ENCODE measurements around the gene ANKRD53.

ANKRD53 gene

DNA sequence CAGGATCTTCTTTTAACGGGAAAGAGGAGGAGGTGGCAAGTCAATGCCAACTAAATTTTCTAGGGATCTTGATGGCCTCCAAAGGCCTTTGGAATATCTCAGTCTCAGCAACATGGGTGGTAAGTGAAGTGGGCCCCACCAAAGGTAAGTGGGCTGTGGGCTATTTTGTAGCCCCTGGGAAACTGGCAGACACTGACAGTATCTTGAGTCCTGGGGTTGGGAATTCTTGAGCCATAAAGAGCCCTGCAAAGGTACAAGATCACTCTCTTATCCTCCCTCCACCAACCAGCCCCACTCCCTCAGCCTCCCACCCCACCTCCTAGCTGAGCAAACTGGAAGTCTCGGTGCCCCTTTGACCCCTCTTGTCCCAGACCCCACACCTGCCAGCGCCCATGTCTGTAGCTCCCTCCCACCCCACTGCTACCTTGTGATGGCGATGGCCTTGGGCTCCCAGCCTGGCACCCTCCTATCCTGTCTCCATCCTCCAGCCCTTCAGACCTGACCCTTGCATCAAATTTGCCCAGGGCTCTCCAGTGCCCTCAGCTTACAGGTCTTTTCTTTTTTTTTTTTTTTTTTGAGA is 34.2 kb upstream of the ANKRD53 start:
- DNase-seq: no peak

DNA sequence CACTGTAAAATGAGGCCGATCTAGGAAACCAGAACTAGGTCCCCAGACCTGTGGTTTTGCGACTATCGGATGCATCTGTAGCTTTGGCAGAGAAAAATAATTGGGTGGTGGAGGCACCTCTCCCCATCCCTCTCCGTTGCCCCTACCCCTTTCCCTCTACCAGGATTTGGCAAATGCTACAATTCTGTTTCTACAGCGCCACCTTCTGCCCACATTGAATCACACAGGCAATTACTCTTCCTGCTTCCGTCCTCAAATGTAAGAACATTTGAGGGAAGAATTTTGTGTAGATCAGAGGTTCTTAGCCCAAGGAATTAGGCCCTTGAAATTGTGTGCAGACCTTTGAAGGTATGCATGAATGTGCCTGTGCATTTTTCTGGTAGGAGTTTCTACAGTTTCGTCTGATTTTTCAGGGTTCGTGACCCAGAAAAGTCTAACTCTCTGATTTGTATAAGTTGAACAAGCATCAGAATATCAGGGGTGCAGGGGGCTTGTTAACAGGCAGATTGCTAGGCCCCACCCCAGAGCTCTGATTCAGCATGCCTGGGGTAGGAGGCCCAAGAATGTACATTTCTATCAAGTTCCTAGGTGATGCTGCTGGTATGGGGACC is 31.5 kb upstream of the ANKRD53 start:
- peak; percentile 23 for DNase-seq

DNA sequence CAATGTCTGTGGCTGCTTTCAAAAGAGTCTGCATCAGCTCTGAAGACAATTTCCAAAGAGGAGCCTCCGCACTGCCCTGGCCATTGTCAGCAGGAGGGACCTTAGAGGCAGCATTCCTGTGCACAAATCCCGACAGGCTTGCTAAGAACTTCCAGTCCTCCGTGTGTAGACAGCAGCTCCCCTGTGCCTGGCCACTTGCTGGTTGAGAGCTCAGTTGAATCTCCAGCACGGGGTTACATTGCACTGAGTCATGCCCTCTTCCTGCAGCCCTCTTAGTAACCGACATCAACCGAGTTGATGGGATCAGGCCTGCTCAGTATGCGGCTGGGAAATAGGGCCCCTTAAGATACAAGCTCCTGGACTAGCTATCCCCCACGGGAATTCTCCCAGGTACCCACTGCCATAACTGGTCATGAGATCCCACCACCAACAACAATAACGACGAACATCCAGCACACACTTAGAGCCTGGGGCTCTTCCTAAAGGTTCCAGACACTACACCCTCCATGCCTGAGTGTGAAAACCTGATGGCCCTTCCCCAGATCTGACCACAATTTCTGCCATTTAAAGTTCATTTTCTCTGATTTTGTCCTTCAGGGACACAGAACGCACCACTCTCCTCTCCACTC is 30.8 kb upstream of the ANKRD53 start:
- DNase-seq: no peak

DNA sequence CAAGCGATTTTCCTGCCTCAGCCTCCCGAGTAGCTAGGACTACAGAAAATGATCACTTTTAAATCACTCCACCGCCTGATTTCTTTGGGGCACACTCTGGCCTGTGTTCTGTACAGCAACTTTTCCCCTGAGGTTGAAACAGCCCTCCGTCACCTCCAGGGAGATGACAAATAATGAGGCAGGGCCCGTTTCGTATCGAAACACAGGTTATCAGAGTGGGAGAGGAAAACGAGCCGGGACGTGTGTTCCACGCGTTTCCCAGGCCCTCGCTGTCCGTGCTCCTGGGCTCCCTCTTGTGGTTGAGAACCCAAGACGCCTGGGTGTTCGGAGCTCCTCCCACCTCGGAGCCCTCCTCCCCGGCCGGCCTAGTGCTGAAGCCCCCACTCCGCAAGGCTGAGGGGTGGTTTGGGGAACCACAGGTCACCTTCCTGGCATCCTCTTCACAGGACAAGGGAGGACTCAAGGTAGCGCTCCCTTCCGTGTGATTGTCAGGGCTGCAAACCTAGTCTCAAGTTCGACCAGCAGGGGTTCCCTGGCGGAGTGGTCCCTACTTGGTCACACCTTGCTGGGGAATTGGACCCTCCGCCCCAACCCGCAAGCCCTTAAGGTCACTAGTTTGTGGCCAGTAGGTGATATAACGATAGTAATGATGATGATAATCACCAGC is 30.0 kb upstream of the ANKRD53 start:
- peak; percentile 3 for DNase-seq

DNA sequence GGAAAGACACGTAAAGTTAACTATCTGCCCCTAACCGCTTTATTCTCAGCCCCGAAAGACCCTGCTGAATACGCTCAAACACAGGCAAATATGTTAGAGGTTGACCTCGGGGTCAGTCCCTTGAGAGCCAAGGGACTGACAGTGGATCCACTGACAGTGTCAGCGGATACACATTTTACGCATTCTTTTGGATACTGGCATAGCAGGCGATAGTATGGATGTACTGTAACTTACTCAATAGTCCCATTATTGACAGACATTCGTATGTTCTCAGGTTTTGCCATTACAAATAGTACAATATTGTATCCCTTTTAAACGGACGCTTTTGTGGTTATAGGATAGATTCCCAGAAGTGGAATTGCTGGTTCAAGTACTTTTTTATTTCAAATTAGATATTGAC is 29.3 kb upstream of the ANKRD53 start:
- DNase-seq: no peak

DNA sequence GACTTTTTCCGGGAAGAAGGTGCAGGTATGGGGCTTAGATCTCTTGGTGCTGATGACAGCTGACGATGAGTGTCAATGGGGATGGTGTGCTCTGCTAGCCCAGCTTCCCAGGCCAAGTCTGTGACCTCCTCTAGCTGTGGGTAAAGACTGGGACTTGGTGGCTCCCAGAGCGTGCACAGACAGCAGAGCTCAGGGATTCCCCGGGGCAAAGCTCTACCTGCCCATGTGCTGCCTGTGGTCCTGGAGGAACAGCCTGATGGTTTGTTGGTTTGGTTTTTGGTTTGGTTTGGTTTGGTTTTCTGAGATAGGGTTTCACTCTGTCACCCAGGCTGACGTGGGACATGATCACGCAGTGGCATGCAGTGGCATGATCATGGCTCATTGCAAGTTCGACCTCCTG is 23.5 kb upstream of the ANKRD53 start:
- no peak for DNase-seq

DNA sequence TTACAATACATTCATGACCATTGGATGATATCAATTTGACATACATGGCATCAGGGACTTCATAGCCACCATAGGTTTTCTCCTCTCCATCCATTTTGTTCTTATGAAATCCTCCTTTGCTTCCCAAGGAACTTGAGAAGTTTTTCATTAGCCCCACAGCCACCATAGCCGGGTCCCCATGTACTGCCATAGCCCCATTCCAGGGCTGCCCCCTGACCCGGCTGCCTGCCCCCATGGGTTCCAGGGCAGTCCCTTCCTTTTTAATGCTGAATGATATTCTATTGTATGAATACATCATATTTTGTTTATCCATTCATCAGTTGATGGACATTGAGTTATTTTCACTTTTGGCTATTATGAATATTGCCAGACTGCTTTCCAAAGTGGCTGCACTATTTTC is 22.3 kb upstream of the ANKRD53 start:
- DNase-seq: no peak

DNA sequence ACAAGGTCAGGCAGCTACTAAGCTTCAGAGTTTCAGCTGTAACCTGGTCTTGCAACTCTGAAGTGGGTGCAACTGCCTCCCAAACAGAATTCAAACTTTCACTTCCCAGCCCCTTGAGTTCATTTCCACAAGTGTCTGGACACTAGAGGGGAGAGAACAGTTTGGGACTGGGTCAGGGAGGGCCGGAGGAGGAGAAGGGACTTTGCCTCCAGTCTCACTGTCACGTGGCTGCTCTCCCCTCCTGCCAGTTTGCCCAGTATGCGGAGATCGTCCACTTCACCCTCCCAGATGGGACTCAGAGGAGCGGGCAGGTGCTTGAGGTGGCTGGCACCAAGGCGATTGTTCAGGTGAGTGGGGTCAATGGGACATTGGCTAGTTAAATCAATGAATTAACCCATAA is 20.6 kb upstream of the ANKRD53 start:
- DNase-seq: no peak

DNA sequence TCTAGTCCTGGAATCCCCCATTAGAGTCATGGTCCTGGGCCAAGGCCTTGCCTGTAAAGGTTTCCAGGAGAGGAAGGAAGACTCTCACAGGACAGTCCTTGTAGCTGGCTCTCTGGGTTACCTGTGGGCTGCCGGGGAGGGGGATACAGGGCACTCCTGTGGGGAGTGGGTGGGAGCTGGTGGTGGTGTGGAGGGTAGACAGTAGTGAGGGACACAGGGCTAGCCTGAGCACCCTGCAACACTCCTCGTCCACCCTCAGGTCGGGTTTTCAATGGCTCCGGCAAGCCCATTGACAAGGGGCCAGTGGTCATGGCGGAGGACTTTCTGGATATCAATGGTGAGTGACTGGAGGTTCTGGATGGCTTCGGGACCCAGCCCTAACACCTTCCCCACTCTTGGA is 19.7 kb upstream of the ANKRD53 start:
- no peak for DNase-seq

DNA sequence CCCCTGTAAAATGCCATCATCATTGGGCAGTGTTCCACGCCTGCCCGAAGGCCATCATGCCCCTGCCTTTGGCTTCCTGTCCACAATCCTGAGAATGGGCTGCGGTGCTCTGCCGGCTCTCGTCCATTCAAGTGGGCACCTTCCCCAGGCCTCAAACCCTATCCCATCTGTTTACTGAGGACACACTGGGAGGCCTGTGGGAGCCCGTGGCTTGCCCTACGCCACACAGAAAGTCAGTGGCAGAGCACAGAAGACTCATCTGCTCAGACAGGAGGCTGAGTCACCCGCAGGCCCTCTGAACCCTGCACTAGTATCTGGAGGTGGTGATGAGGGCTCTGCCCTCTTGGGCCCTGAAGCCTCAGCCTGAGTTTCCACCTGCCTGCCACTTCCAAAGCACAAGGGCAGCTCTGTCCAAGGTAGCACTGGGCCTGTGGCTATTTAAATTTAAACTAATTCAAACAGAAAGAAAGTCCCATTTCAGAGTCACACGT is 19.1 kb upstream of the ANKRD53 start:
- DNase-seq: no peak

DNA sequence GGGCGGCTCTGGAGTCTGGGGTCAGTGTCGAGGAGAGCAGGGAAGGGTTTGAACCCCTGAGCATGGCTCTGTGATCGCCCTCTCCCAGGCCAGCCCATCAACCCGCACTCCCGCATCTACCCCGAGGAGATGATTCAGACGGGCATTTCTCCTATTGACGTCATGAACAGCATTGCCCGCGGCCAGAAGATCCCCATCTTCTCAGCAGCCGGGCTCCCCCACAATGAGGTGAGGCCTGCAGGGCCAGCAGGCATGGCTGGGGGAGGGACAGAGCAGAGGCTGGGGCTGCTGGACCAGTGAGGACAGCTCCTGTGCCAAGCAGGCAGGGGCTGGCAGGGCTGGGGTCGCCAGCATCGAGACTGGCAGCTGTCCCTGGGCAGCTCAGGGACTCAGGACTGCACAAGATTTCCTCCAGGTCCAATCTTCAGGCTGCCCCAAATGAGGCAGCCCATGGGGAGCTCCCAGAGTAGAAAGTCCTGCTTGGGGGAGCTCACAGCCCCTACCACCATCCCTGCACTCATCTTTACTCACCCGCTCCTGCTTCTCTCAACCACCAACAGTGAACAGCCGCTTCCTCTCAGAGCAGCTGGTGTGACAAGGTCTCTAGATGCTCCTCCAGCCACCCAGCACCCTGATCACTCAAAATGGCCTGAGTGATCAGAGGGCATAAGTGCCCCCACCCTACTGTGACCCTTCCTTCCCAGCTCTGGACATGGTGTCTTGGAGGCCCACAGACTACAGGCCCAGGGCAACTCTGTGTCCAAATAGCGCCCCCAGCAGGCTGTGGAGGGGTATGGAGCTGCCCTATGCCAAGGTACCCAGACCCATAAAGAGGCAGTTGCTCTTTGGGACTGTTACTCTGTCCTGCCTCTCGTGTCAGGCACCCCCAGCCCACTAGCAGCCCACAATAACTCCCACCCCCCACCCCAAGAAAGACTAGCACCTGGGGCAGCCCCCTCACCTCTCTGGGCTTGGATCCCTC is 18.3 kb upstream of the ANKRD53 start:
- no peak for DNase-seq

DNA sequence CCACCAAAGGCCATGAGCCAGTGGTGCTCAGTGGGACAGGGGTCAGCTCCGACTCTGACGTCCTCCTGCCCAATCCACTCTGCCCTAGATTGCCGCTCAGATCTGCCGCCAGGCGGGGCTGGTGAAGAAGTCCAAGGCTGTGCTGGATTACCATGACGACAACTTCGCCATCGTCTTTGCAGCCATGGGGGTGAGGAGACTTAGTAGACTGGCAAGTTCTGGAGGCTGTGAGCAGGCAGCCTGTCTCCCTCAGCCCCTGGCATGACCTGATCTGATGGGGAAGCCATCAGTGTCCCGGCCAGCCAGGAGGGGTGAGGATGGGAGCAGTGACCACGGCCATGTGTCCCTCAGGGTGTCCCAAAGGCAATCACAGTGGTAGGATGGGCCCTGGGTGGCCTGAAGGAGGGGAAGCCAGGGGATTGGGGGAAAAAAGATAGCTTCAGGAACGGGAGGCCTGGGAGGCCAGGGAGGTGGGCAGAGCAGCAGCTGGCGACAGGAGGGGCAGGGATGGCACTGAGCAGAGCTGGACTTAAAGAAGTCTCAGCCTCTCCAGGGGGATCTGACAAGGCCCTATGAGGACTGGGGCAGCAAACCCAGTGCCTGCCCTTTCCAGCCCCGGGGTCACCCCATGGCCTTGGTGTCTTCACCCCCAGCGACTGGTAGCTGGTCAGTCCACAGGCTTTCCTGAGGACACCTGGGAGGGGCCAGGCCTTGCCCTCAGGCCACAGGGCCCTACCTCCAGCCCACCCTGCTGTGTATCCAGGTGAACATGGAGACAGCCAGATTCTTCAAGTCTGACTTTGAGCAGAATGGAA is 17.4 kb upstream of the ANKRD53 start:
- no peak for DNase-seq

DNA sequence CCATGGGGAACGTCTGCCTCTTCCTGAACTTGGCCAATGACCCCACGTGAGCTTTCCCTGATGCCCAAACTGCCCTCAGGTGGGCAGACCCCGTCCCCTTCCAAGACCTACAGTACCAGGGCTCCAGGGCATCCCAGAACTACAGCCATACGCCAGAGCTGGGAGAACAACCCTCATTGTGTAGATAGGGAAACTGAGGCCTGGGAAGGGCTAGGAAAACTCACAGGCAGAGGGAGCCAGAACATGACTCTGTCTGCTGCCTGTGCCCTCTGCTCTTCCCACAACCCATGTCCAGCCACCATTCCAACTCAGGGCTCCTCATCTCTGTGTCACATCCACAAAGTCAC is 16.8 kb upstream of the ANKRD53 start:
- no peak for DNase-seq

DNA sequence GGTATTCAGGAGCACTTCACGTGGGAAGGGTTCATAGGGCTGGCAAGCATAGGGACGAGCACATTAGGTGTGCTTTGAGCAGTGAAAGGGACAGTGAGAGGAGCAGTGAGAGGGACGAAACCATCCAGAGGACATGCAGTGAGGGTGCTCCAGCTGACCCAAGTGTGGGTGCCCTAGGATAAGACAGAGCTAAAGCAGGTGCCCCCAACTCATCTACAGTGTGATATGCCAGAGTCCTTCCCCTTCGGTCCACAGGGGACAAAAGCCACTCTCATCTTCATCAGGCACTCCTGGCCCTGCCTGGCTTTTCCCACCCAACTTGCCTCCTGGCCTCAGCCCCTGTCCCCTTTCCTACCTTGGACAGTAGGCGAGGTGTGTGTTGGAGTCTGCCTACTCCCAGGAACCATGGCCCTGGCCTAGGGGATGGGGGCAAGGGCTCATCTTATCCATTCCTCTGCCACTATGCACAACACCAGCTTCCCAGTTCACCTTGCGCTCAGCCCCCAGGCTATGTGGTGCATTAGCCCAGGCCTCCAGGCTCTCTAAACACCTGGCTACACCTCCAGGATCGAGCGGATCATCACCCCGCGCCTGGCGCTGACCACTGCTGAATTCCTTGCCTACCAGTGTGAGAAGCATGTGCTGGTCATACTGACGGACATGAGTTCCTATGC is 16.1 kb upstream of the ANKRD53 start:
- no peak for DNase-seq

DNA sequence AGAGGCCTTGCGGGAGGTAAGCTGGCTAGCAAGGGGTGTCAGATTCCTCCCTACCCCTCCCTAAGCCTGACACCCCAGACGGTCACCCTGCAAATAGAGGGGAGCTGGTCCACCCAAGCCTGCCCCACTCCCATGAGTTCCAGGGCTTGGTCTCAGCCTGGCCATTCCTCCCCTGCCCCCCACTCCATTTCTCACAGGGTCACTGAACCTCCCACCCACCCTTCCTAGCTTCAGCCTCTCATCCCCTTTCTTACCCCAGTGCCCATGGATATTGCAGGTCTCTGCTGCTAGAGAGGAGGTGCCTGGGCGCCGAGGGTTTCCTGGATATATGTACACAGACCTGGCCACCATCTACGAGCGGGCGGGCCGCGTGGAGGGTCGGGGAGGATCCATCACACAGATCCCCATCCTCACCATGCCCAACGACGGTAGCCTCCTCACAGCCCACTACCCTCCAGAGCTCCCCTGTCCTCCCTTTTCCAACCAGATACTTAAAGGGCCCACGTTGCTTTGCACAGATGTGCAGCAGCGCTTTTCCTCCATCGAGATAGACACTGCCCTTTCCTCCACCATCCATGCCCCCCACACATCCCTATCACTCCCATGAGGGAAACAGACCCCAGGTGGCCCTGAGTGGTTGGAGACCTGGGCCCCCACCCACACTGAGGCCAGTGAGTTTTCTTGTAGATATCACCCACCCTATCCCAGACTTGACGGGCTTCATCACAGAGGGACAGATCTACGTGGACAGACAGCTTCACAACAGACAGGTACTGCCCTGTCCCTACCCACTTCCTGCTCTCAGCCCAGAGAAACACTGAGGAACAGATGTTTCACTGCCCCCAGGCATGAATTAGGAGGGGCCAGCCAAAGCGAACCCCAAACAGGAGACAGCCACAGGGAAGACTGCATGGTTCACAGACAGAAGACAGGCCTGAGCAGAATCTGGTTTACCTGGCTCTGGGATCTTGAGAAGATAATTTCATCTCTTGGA is 15.2 kb upstream of the ANKRD53 start:
- no peak for DNase-seq

DNA sequence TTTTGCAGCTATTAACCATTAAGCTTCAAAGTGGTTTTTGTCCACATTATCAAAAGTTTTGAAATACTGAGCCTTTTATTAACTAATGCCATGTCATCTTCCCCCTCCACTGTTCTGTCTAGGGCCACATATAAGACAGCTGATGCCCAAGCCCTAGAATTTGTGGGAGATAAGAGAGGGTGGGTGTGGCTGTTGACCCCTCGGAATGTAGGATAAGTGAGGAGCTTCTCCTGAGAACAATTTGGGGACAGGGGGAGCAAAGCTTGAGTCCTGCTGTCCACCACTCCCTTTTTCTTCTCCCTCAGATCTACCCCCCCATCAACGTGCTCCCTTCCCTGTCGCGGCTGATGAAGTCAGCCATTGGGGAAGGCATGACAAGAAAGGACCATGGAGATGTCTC is 14.3 kb upstream of the ANKRD53 start:
- DNase-seq: no peak

DNA sequence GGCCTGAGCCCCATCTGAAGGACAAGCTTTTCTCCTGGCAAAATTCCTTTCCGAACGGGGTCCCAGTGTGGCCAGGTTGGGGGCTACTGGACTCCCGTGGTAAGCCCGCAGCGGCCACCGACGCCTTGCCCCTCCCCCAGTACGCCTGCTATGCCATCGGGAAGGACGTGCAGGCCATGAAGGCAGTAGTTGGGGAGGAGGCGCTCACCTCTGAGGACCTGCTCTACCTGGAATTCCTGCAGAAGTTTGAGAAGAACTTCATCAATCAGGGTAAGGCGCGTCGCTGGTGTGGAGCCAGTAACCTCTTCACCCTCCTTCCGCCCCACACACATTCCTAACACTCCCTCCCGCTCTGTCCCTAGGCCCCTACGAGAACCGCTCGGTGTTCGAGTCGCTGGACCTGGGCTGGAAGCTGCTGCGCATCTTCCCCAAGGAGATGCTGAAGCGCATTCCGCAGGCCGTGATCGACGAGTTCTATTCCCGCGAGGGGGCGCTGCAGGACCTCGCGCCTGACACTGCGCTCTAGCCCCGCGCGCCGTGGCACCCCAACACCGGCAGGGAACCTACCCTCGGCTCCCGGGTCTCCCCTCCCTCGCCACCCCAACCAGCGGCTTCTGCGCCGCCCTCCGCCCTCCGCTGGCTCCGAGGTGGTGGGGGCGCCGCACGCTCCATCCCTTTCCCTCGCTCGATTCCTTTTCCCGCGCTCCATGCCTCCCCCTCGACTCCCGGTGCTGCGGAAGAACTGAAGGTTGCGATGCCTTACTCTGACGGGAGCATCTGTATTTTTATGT is 13.6 kb upstream of the ANKRD53 start:
- peak; percentile 13 for DNase-seq

DNA sequence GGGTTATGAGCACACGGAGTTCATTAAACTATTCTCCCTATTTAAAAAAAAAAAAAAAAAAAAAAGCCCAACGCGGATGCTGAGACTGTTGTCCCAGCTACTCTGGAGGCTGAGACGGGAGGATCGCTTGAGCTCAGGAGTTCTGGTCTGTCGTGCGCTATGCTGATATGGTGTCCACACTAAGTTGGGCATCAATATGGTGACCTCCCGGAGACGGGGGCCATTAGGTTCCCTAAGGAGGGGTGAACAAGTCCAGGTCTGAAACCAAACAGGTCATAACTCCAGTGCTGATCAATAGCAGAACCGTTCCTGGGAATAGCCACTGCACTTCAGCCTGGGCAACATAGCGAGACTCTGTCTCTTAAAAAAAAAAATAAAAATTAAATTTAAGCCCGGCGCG is 12.9 kb upstream of the ANKRD53 start:
- no peak for DNase-seq

DNA sequence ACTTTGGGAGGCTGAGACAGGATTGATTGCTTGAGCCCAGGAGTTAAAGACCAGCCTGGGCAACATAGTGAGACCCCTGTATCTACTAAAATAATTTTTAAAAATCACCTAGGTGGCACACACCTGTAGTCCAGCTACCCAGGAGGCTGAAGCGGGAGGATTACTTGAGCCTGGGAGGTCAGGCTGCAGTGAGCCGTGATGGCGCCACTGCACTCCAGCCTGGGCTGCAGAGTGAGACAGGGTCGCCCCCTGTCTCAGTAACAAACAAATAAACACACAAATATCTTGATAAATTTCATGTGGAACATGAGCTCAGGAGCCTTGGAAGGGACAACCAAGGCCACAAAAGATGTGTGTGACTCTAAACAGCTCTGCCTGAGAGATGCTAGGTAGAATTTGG is 11.7 kb upstream of the ANKRD53 start:
- DNase-seq: no peak
